Hepatocyte (in vitro differentiated cells): Measurements from ENCODE around the gene CTNNA1. TPM values are rescaled to one million over a fixed set of nuclear protein-coding genes. Genes with fewer than 3 reads are reported as not detected.

Source experiments
- DNase-seq: peaks from one replicate; pipeline ENCODE4 v3.0.0-alpha.2; 2016; ENCODE audit warnings: low spot score
- H2AFZ ChIP-seq: fragments of 200-600 bp; sonication (generic); 2 replicates; pipeline ENCODE4 v1.6.0; 2016; ENCODE audit warnings: antibody characterized with exemption, mild to moderate bottlenecking
- H3K27ac ChIP-seq: fragments of 200-600 bp; sonication (generic); 2 replicates; pipeline ENCODE4 v1.5.1; 2016; ENCODE audit warnings: mild to moderate bottlenecking
- H3K27me3 ChIP-seq: fragments of 200-600 bp; sonication (generic); 2 replicates; pipeline ENCODE4 v1.6.1; 2016
- H3K36me3 ChIP-seq: fragments of 200-600 bp; sonication (generic); replicated peaks from 2 replicates; pipeline ENCODE4 v1.5.1; 2016; ENCODE audit warnings: low read depth; ENCODE audit not compliant: insufficient read depth
- H3K4me1 ChIP-seq: fragments of 200-600 bp; sonication (generic); 2 replicates; pipeline ENCODE4 v1.5.1; 2016; ENCODE audit warnings: mild to moderate bottlenecking, moderate library complexity; ENCODE audit not compliant: insufficient read depth
- H3K4me2 ChIP-seq: fragments of 200-600 bp; sonication (generic); 2 replicates; pipeline ENCODE4 v1.6.0; 2016
- H3K4me3 ChIP-seq: fragments of 200-600 bp; sonication (generic); 2 replicates; pipeline ENCODE4 v1.5.1; 2016; ENCODE audit warnings: mild to moderate bottlenecking
- H3K79me2 ChIP-seq: fragments of 200-600 bp; sonication (generic); 2 replicates; pipeline ENCODE4 v1.6.0; 2017; ENCODE audit warnings: mild to moderate bottlenecking
- H3K9me2 ChIP-seq: fragments of 200-600 bp; sonication (generic); replicated peaks from 2 replicates; pipeline ENCODE4 v1.6.0; 2017; ENCODE audit warnings: mild to moderate bottlenecking; ENCODE audit not compliant: insufficient read depth
- H3K9me3 ChIP-seq: fragments of 200-600 bp; sonication (generic); 2 replicates; pipeline ENCODE4 v1.5.1; 2016; ENCODE audit warnings: low read depth, mild to moderate bottlenecking
- H4K20me1 ChIP-seq: fragments of 200-600 bp; sonication (generic); 2 replicates; pipeline ENCODE4 v1.6.0; 2016; ENCODE audit warnings: mild to moderate bottlenecking; ENCODE audit not compliant: insufficient read depth, poor library complexity, severe bottlenecking
- EZH2 ChIP-seq: fragments of 200-600 bp; sonication (generic); IDR thresholded peaks from 2 replicates; pipeline ENCODE4 v1.6.1; 2016; ENCODE audit warnings: antibody characterized with exemption, mild to moderate bottlenecking, borderline replicate concordance
- EZH2phosphoT487 ChIP-seq: fragments of 200-600 bp; sonication (generic); IDR thresholded peaks from one replicate; pipeline ENCODE4 v1.6.1; 2018; ENCODE audit warnings: antibody characterized with exemption, mild to moderate bottlenecking, low read depth, moderate library complexity; ENCODE audit not compliant: unreplicated experiment, severe bottlenecking
- WGBS: methylation state at CpG from one replicate; pipeline ENCODE4 v1.1.6; 2016; ENCODE audit warnings: low lambda C conversion rate; ENCODE audit errors: missing lambda C conversion rate; 5-methylcytosine and 5-hydroxymethylcytosine counted together
- polyA plus RNA-seq: library from polyadenylated mRNA; unstranded; fragments of >200 nt; fragmentation: Nextera tagmentation; extraction: Ambion mirVana; gene quantifications from 2 replicates; pipeline ENCODE4 v1.2.1, GENCODE V29; 2016
- total RNA-seq: library from RNA; depleted of rRNA; stranded (reverse); fragments of >200 nt; gene quantifications from 2 replicates; pipeline ENCODE4 v1.2.3, GENCODE V29; 2014
- TF ChIP-seq, protein P1 (sequence below): fragments of 200-600 bp; sonication (generic); IDR thresholded peaks from 2 replicates; pipeline ENCODE4 v1.5.1; 2016; ENCODE audit warnings: antibody characterized with exemption, mild to moderate bottlenecking; ENCODE audit not compliant: poor library complexity

CTNNA1 gene
- total and polyA plus RNA-seq, 2 experiments from 2014 or later: 152 to 349 TPM

DNA sequence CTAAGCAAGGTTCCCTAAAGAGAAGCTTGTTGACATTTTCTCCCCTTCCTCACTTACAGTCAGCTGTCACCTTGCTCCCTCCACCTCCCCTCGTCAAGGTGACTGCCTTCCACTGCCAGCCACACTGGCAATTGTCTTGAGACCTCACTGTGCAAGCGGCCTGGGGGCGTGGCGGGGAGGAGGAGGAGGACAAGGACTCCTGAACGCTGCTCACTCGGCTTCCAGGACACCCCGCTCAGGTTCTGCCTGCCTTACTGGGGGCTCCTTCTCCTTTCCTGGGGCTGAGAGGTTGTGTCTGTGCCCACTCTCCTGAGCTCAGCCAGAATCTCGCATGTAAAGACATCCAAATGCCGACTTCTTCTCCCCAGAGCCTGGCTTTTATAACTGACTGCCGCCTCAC is 182.2 kb downstream of the CTNNA1 start:
- no peak overlapping the region for H3K27ac ChIP-seq
- 83% methylated on average over 8 of the region's 10 CpGs for WGBS
- no peaks in the 10 kb centered on the region for H3K36me3 ChIP-seq
- no peak overlapping the region for H2AFZ ChIP-seq
- no peak overlapping the region for H3K4me3 ChIP-seq
- H3K4me1 ChIP-seq: no peaks in the 10 kb centered on the region
- H3K79me2 ChIP-seq: no peaks in the 10 kb centered on the region
- H3K9me2 ChIP-seq: no peaks in the 10 kb centered on the region
- no peak for DNase-seq
- TF ChIP-seq EZH2 (no peak), EZH2phosphoT487 (no peak)
- TF ChIP-seq, protein P1, sequence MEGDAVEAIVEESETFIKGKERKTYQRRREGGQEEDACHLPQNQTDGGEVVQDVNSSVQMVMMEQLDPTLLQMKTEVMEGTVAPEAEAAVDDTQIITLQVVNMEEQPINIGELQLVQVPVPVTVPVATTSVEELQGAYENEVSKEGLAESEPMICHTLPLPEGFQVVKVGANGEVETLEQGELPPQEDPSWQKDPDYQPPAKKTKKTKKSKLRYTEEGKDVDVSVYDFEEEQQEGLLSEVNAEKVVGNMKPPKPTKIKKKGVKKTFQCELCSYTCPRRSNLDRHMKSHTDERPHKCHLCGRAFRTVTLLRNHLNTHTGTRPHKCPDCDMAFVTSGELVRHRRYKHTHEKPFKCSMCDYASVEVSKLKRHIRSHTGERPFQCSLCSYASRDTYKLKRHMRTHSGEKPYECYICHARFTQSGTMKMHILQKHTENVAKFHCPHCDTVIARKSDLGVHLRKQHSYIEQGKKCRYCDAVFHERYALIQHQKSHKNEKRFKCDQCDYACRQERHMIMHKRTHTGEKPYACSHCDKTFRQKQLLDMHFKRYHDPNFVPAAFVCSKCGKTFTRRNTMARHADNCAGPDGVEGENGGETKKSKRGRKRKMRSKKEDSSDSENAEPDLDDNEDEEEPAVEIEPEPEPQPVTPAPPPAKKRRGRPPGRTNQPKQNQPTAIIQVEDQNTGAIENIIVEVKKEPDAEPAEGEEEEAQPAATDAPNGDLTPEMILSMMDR: no peak
- H3K4me2 ChIP-seq: no peak overlapping the region
- no peaks in the 10 kb centered on the region for H3K9me3 ChIP-seq
- H4K20me1 ChIP-seq: no peaks in the 10 kb centered on the region
- no peaks in the 10 kb centered on the region for H3K27me3 ChIP-seq

DNA sequence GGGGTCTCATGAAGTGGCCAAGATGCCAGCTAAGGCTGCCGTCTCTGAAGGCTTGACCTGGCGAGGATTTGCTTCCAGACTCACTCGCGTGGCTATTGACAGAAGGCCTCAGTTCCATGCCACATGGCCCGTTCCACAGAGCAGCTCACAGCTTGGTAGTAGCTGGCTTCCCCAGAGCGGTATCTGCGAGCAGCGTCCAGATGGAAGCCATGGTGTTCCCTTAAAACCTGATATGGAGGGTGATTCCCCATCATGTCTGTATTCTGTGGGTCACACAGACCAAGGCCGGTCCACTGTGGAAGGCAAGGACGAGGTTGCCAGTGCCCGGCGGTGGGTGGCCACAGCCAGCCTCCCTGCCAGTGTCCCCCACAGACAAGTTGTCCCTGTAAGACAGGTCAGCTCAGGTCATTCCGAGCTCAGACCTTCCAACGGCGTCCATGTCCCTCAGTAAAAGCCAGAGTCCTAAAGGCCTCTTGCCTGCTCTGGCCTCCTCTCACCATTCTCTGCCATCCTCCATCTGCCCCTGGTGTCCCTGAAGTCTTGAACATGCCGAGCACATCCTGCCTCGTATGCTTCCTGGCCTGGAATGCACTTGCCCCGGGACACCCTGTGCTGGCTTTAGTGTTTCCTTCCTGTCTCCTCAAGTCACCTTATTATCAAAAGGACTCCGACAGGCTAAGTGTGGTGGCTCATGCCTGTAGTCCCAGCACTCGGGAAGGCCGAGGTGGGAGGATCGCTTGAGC is 183.2 kb downstream of the CTNNA1 start:
- Histone ChIP-seq H3K9me2 (no peaks in the 10 kb centered on the region), H3K36me3 (no peaks in the 10 kb centered on the region), H3K79me2 (no peaks in the 10 kb centered on the region), H3K4me2 (no peak overlapping the region), H3K27ac (no peak overlapping the region), H3K27me3 (no peaks in the 10 kb centered on the region), H3K4me3 (no peak overlapping the region), H4K20me1 (no peaks in the 10 kb centered on the region), H3K4me1 (no peaks in the 10 kb centered on the region), H3K9me3 (no peaks in the 10 kb centered on the region), H2AFZ (no peak overlapping the region)
- TF ChIP-seq, protein P1: no peak
- TF ChIP-seq EZH2phosphoT487 (no peak), EZH2 (no peak)
- DNase-seq: no peak
- 92% methylated on average over 22 of the region's 22 CpGs for WGBS

GRCh38 chr5:138936968-138937345 is 183.7 kb downstream of the CTNNA1 start:
- H3K27ac ChIP-seq: no peak overlapping the region
- no peak overlapping the region for H3K4me3 ChIP-seq
- no peak overlapping the region for H3K4me2 ChIP-seq

More at GRCh38 chr5:138936968-138937345, 183.7 kb downstream of the CTNNA1 start:
- no peaks in the 10 kb centered on the region for H3K9me2 ChIP-seq
- no peak overlapping the region for H2AFZ ChIP-seq
- no peaks in the 10 kb centered on the region for H3K79me2 ChIP-seq
- no peak for DNase-seq
- 63% methylated on average over 2 of the region's 2 CpGs for WGBS
- H3K9me3 ChIP-seq: no peaks in the 10 kb centered on the region
- no peaks in the 10 kb centered on the region for H3K36me3 ChIP-seq
- no peaks in the 10 kb centered on the region for H3K4me1 ChIP-seq
- H3K27me3 ChIP-seq: no peaks in the 10 kb centered on the region
- H4K20me1 ChIP-seq: no peaks in the 10 kb centered on the region
- TF ChIP-seq, protein P1: no peak
- TF ChIP-seq EZH2 (no peak), EZH2phosphoT487 (no peak)
